ENCODE measurements around the gene VDAC2.
A peak's percentile ranks its signal among the peaks of the same experiment; 100 is the strongest.
"Not testable (repeated sequence)": the region's sequence is repeated elsewhere in the genome, so short reads cannot be mapped to it uniquely, and the experiment has no call there.

VDAC2 gene

GRCh38 chr10:75201793-75202307 lies 8.7 kb upstream of the VDAC2 start:
- no peak for DNase-seq

GRCh38 chr10:75202321-75203045 lies 8.1 kb upstream of the VDAC2 start:
- no peak for DNase-seq

GRCh38 chr10:75203046-75203620 lies 7.5 kb upstream of the VDAC2 start:
- not testable (repeated sequence) for DNase-seq

GRCh38 chr10:75203724-75204123 lies 6.9 kb upstream of the VDAC2 start:
- DNase-seq, result no peak

- DNase-seq, result no peak
These were observed 4.7 kb upstream of the VDAC2 start for GRCh38 chr10:75205908-75206307.

- not testable (repeated sequence) for DNase-seq
These were observed 4.0 kb upstream of the VDAC2 start for GRCh38 chr10:75206638-75207037.

- no peak for DNase-seq
These were observed 3.3 kb upstream of the VDAC2 start for GRCh38 chr10:75207079-75207856.

GRCh38 chr10:75207857-75208144 lies 2.8 kb upstream of the VDAC2 start:
- DNase-seq, result no peak

- DNase-seq, result no peak
These were observed 2.4 kb upstream of the VDAC2 start for GRCh38 chr10:75208181-75208580.

GRCh38 chr10:75209086-75209920 lies 1.3 kb upstream of the VDAC2 start:
- DNase-seq, result peak in 1 of 2 experiments; percentile 5

GRCh38 chr10:75209921-75210281 lies 695 bp upstream of the VDAC2 start:
- peak; percentile 68 to 80 for DNase-seq

GRCh38 chr10:75211007-75211691 lies 553 bp downstream of the VDAC2 start:
- DNase-seq, result peak; percentile 8 to 38

- DNase-seq, result no peak
These were observed 1.7 kb downstream of the VDAC2 start for GRCh38 chr10:75212343-75212742.

- DNase-seq, result no peak
These were observed 9.7 kb downstream of the VDAC2 start for GRCh38 chr10:75220274-75220673.

GRCh38 chr10:75221492-75221891 lies 10.9 kb downstream of the VDAC2 start:
- DNase-seq, result not testable (repeated sequence)

GRCh38 chr10:75223507-75223906 lies 12.9 kb downstream of the VDAC2 start:
- no peak for DNase-seq

GRCh38 chr10:75226095-75226494 lies 15.5 kb downstream of the VDAC2 start:
- DNase-seq, result no peak

- no peak for DNase-seq
These were observed 16.1 kb downstream of the VDAC2 start for GRCh38 chr10:75226656-75227055.

GRCh38 chr10:75228278-75228677 lies 17.7 kb downstream of the VDAC2 start:
- no peak for DNase-seq

- no peak for DNase-seq
These were observed 18.2 kb downstream of the VDAC2 start for GRCh38 chr10:75228834-75229233.

- no peak for DNase-seq
These were observed 19.4 kb downstream of the VDAC2 start for GRCh38 chr10:75229971-75230370.

- peak; percentile 89 to 91 for DNase-seq
These were observed 20.0 kb downstream of the VDAC2 start for GRCh38 chr10:75230600-75231038.
